ENCODE data around the gene WWP2.
"Not testable (repeated sequence)": the region's sequence is repeated elsewhere in the genome, so short reads cannot be mapped to it uniquely, and the experiment has no call there.

The WWP2 gene

GRCh38 chr16:69761983-69762813 lies at the start of gene WWP2:
Gene WWP2 (plus strand): TSS chr16:69762332. CDS start chr16:69787011, 24,679 bp downstream.
- DNase-seq, result peak; percentile 67

DNA sequence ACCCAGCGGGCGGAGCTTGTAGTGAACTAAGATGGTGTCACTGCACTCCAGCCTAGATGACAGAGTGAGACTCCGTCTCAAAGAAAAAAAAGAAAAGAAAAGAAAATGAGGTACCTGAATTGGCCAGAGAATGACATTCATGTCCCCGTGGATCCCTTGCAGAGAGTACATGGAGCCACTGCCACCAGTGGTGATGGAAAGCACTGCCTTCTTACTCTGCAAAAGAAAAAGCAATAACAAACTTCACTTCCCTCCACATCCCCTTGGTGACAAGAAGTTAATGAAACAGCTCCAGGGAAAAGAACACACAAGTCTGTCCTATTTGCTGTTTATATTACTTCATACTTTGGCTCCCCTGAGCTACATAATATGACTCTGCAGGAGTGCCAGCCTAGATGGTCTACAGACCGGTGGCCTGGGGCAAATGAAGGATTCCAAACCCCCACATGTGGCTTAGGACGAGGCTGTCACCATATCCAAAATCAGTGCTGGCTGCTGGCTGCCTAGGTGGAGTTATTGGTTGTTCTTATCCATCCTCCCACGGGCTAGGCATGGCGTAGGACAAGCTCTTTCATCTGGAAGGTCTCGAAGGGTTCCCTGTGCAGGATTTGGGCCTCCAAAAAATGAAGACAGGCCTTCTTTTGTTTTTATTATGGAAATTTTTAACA lies 49.1 kb upstream of the WWP2 start:
- no peak for DNase-seq

DNA sequence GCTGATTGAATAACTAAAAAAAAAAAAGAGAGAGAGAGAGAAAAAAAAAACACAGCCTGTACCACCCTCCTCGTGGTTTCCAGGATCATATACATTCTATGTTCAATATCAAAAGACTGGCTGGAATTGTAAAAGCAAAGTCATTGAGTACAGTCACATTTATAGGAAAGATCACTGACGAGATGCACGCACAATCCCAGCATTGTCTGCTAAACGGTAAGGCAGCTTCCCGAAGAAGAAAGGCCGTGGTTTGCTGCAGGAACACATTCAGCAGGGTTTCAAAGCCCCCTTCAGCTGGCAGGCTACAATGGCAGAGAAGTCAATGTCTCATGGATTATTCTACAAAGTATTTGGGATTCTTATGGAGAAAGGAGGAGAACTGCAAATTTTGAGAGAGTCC lies 45.1 kb upstream of the WWP2 start:
- DNase-seq, result no peak

- no peak for DNase-seq
Measured at GRCh38 chr16:69718111-69718764, 43.9 kb upstream of the WWP2 start.

DNA sequence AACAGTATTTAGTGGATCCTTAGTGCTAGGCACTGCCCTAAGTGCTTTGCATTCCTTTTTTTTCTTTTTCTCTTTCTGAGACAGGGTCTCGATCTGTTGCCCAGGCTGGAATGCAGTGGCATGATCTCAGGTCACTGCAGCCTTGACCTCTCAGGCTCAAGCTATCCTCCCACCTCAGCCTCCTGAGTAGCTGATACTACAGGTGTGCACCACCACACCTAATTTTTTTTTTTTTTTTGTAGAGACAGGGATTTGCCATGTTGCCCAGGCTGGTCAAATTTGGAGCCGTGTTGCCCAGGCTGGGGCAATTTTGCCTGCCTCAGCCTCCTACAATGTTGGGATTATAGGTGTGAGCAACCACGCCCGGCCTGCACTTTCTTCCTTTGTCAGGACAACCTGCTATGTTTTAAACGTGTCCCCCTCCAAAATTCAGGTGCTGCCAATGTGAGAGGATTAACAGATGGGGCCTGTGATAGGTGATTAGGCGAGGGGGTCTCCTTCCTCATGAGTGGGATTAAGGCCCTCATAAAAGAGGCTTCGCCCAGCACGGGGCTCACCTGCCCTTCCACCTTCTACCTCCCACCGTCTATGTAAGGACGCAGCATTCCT lies 41.2 kb upstream of the WWP2 start:
- DNase-seq, result no peak

- DNase-seq, result no peak
Measured at GRCh38 chr16:69721441-69721957, 40.6 kb upstream of the WWP2 start.

DNA sequence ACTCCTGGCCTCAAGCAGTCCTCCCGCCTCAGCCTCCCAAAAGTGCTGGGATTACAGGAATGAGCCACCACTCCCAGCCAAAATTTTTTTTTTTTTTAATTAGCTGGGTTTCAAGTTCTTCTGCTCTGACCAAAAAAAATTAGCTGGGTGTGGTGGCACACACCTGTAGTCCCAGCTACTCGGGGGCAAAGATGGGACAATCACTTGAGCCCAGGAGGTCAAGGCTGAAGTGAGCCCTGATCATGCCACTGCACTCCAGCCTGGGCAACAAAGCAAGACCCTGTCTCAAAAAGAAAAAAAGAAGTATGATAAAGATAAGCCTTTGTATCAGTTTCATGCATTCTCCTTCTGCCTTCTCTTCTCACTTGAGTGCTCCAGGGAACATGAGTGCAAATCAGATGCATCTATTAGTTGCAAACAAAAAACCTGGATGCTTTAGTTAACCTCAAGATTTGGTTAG lies 37.7 kb upstream of the WWP2 start:
- no peak for DNase-seq

- no peak for DNase-seq
Measured at GRCh38 chr16:69724981-69725479, 37.1 kb upstream of the WWP2 start.

DNA sequence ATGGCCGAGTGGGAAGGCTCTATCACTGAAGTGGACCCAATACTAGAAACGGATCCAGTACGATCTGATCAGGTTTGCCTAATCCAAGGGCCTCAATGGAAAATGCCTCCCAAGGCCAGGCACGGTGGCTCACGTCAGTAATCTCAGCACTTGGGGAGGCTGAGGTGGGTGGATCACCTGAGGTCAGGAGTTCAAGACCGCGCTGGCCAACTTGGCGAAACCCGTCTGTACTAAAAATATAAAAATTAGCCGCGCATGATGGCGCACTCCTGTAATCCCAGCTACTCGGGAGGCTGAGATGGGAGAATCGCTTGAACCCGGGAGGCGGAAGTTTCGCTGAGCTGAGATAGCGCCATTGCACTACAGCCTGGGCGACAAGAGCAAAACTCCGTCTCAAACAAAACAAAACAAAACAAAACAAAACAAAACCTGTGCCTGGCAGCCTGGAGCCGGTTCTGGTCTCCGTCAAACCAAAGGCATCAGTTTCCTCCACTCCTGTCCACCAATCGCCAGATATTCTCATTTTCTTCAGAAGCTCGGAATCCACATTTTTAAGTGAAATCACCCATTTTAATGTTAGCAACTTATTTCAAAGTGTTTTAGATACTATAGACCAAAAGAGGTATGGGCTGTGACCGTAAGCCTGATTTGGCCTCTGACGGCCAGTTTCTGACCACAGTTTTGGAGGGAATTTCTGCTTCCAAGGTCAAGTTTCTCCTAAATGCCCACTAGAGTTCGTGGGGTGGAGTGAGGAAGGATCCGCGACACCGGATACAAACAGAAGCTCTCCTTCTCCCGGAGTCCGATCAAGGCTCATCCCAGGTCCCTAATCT lies 36.4 kb upstream of the WWP2 start:
- DNase-seq, result no peak

DNA sequence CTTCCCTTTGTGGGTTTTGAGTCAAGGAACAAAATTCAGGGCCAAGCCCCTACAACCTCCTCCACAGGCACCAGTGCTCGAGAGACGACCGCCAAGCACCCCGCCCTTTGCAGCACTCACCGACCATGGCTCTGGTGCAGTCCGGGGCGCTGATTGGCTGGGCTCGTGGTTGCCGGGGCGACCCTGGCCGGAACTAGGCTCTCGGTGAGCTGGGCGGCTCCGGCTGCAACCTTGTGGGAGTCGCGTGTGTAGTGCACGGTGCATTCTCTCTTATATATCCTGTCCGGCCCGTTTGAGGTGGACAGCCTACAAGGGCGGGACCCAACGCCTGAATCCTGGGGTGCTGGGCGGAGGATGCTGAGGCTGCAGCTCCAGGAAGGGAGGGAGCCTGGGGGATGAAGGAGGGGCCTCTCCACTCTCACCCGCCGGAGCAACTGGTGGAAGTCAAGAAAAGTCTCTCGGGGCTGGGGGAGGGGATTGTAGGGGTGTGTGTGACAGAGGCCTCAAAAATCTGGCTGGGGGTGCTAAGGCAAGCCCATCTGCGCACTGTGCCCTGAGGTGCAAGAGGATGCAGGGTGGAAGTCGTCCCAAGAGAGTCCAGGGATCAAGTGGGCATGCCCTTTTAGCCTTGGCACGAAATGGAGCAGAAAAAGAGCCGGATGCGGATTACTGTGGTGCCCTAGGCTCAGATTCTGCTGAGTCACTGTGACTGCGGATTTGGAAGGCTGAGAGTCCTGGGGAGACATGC lies 35.6 kb upstream of the WWP2 start, which contains the start of gene NQO1:
Gene NQO1, minus strand, starts transcription at position 248 of the 748 bp plus-strand sequence. Its CDS starts 121 bp downstream, at position 127.
- peak; percentile 97 for DNase-seq

GRCh38 chr16:69727916-69728270 lies 34.2 kb upstream of the WWP2 start:
- no peak for DNase-seq

- not testable (repeated sequence) for DNase-seq
Measured at GRCh38 chr16:69729030-69729429, 33.1 kb upstream of the WWP2 start.

- not testable (repeated sequence) for DNase-seq
Measured at GRCh38 chr16:69731280-69731679, 30.9 kb upstream of the WWP2 start.

DNA sequence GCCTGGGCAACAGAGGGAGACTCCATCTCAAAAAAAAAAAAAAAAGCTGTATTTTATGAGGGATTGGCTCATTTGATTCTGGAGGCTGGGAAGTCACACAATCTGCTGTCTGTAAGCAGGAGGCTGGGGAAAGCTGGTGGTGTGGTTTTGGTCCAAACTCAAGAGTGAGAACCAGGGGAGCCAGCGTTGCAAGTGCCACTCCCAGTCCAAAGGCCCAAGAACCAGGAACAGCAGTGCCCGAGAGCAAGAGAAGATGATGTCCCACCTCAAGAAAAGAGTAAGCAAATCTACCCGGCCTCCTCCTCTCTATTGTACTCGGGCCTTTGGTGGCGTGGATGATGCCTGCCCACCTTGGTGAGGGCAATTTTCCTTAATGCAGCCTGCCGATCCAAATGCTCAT lies 30.0 kb upstream of the WWP2 start:
- DNase-seq, result no peak

DNA sequence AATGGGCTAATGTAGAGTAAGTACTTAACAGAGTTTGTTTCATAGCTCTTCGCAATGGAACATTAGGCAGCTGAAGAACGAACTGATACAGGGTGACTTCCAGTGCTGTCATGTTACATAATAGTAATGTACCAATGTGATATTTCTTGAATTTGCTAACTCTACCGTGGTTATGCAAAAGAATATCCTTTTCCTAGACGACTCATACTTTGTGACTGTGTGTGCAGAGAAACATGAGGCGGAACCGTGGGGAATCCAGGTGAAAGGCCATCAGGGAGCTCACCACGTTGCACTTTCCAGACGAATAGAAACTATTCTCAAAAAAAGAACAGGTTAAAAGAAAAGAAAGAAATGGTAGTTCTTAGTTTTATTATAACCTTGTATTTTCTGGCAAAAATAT lies 20.6 kb upstream of the WWP2 start:
- peak; percentile 27 for DNase-seq

DNA sequence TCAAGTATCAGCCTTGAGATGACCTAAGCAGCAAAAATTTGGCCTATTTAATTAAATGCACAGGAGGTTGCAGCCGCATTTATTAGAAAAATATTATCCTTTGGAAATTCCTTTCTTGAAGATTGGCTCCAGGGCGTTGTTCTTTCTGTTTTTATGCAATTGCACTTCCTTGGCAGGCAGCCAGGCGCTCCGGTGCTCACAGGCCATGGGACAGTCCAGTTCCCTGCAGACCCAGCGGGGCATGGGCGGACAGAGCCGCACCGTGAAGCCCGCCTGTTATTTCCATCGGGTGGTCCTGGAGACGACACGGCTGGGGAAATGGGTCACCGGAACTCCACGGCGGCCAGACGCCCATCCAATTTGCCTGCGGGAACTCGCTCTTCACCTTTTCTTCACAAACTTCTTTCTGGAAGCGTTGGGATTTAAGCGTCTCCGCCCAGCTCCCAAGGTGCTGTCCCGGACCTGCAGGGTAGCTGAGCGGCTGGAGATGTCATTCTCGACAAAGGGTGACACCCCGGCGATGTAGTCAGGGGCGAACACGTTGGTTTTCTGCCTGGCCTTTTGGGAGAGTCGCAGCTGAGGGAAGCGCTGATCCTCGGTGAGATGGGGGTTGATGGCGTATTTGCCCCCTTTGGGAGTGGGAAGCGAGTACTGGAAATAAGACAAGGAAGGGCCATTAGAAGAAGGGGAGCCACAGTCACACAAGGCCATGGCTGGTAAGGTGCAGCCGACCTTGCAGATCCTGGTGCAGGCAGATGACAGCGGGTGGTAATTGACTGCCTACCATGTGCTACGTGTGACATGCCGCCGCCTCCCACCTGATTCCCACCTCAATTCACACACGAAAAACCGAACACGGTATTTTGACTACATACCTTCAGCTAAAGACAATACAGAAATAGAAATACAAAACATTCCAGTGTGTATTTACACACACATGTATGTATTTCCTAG lies 19.9 kb upstream of the WWP2 start:
- peak; percentile 19 for DNase-seq

- no peak for DNase-seq
Measured at GRCh38 chr16:69744363-69745231, 17.5 kb upstream of the WWP2 start.

GRCh38 chr16:69745232-69745612 lies 16.9 kb upstream of the WWP2 start:
- DNase-seq, result no peak

GRCh38 chr16:69745959-69746358 lies 16.2 kb upstream of the WWP2 start:
- no peak for DNase-seq

Data from fibroblast of skin of right biceps (primary cell).